Fibroblast of gingiva (primary cell): ENCODE data around the gene HPD.
"Not testable (repeated sequence)": the region's sequence is repeated elsewhere in the genome, so short reads cannot be mapped to it uniquely, and the experiment has no call there.

Source experiments
- DNase-seq: peaks from one replicate; pipeline ENCODE4 v3.0.0-alpha.2; 2011; ENCODE audit warnings: low read depth

The HPD gene

GRCh38 chr12:121798787-121799155 is 59.9 kb downstream of the HPD start:
- DNase-seq: no peak

- DNase-seq: peak; percentile 48
Measured at GRCh38 chr12:121797937-121798786, 60.5 kb downstream of the HPD start.

GRCh38 chr12:121796855-121797751 is 61.6 kb downstream of the HPD start:
- DNase-seq: peak; percentile 94

GRCh38 chr12:121795034-121795968 is 63.4 kb downstream of the HPD start:
- peak; percentile 77 for DNase-seq

GRCh38 chr12:121794534-121795033 is 64.1 kb downstream of the HPD start:
- no peak for DNase-seq

- peak; percentile 90 for DNase-seq
Measured at GRCh38 chr12:121793838-121794533, 64.7 kb downstream of the HPD start.

GRCh38 chr12:121793440-121793837 is 65.2 kb downstream of the HPD start, which contains the start of gene RHOF:
Gene RHOF (minus strand): TSS chr12:121793688. CDS start chr12:121793633, 55 bp downstream.
- no peak for DNase-seq

GRCh38 chr12:121792607-121793439 is 65.8 kb downstream of the HPD start:
- no peak for DNase-seq

- DNase-seq: no peak
Measured at GRCh38 chr12:121791671-121792551, 66.7 kb downstream of the HPD start.

GRCh38 chr12:121790785-121791184 is 67.9 kb downstream of the HPD start:
- not testable (repeated sequence) for DNase-seq

- no peak for DNase-seq
Measured at GRCh38 chr12:121789800-121790728, 68.6 kb downstream of the HPD start.
